Stimulated activated CD4-positive, alpha-beta T cell treated with anti-CD3 and anti-CD28 coated beads, TNF-alpha, amount 100 ng/mL, for 24 hours (primary cell): ENCODE results near the gene MTREX.

ENCODE experiments used
- DNase-seq, 3 experiments: peaks; one replicate each; pipeline ENCODE4 v3.0.0-alpha.2; 2020; ENCODE audit warnings: low read depth in 3 of 3

MTREX gene

DNA sequence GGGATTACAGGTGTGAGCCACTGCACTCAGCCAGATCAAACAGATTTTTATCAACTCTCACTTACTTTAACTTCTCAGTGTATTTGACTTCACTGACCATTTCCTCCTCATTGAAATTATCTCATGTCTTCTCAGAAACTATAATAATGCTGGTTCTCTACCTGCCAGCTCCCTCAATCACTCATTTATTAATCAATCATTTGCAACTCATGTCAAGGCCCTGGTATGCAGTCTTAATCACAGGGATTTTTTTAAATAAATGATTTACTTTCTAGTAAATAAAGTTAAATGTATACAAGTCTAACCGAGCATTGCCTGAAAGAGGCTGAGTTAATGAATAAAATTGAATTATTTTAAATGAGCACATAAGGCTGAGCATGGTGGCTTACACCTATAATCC, 163.7 kb downstream of the MTREX start:
- no peak for DNase-seq

DNA sequence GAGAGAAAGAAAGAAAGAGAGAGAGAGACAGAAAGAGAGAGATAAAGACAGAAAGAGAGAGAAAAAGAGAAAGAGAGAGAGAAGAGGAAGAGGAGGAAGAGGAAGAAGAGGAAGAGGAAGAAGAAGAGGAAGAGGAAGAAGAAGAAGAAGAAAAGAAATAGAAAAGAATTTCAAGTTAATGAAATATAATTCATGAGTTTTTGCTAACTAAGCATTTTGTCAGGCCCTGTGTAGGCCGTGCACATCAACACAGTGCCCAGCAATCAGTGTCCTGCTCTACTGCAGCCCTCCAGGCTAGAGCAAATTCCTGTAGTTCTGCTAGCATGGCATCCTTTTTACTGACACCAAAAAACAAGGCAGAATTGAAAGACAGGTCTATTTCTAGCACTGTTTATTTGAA, 164.9 kb downstream of the MTREX start:
- DNase-seq = no peak
